GM23338 (cell line): ENCODE data around the gene SH3BP2. TPM values are rescaled to one million over a fixed set of nuclear protein-coding genes. Genes with fewer than 3 reads are reported as not detected.

ENCODE experiments used
- ATAC-seq: fragments of 200-7000 bp; cut with Tn5 transposase; 3 replicates; pipeline ENCODE4 v1.9.1; 2020
- DNase-seq: peaks from one replicate; pipeline ENCODE4 v3.0.0-alpha.2; 2015; ENCODE audit warnings: low spot score
- H2AFZ ChIP-seq: fragments of 200-600 bp; sonication (generic); 2 replicates; pipeline ENCODE4 v1.8.0; 2016; ENCODE audit warnings: antibody characterized with exemption, mild to moderate bottlenecking, moderate library complexity
- H3F3A ChIP-seq: fragments of 200-600 bp; sonication (generic); replicated peaks from 2 replicates; pipeline ENCODE4 v1.8.0; 2017; ENCODE audit warnings: antibody characterized with exemption, mixed run types, low read depth
- H3K27ac ChIP-seq: fragments of 200-600 bp; sonication (generic); 2 replicates; pipeline ENCODE4 v1.6.1; 2016; ENCODE audit warnings: low read depth
- H3K27me3 ChIP-seq: fragments of 200-600 bp; sonication (generic); 2 replicates; pipeline ENCODE4 v1.8.0; 2016; ENCODE audit warnings: mild to moderate bottlenecking, mixed run types, moderate library complexity; ENCODE audit not compliant: insufficient read depth
- H3K36me3 ChIP-seq: fragments of 200-600 bp; sonication (generic); 2 replicates; pipeline ENCODE4 v1.8.0; 2016; ENCODE audit warnings: mild to moderate bottlenecking; ENCODE audit not compliant: insufficient read depth
- H3K4me1 ChIP-seq: fragments of 200-600 bp; sonication (generic); 2 replicates; pipeline ENCODE4 v1.8.0; 2016; ENCODE audit warnings: mild to moderate bottlenecking, moderate library complexity; ENCODE audit not compliant: insufficient read depth
- H3K4me2 ChIP-seq: fragments of 200-600 bp; sonication (generic); 2 replicates; pipeline ENCODE4 v1.7.1; 2017; ENCODE audit warnings: mixed run types
- H3K4me3 ChIP-seq: fragments of 200-600 bp; sonication (generic); 2 replicates; pipeline ENCODE4 v1.6.1; 2016; ENCODE audit warnings: mixed run types
- H3K79me2 ChIP-seq: fragments of 200-600 bp; sonication (generic); replicated peaks from 2 replicates; pipeline ENCODE4 v1.8.0; 2017; ENCODE audit warnings: mild to moderate bottlenecking; ENCODE audit not compliant: insufficient read depth
- H3K9me2 ChIP-seq: fragments of 200-600 bp; sonication (generic); 2 replicates; pipeline ENCODE4 v1.8.0; 2017; ENCODE audit not compliant: insufficient read depth
- H4K20me1 ChIP-seq: fragments of 200-600 bp; sonication (generic); replicated peaks from 2 replicates; pipeline ENCODE4 v1.8.0; 2017; ENCODE audit warnings: mild to moderate bottlenecking; ENCODE audit not compliant: insufficient read depth
- H3K27ac Mint-ChIP-seq: 2 replicates; pipeline ENCODE4 v1.8.0; 2020; ENCODE audit warnings: inconsistent platforms, mild to moderate bottlenecking, moderate library complexity, mixed read lengths
- H3K27me3 Mint-ChIP-seq: 3 replicates; pipeline ENCODE4 v1.8.0; 2022; ENCODE audit warnings: low read depth, mild to moderate bottlenecking, moderate library complexity, mixed read lengths, inconsistent platforms; ENCODE audit not compliant: insufficient read depth, poor library complexity
- H3K36me3 Mint-ChIP-seq: 3 replicates; pipeline ENCODE4 v1.8.0; 2021; ENCODE audit warnings: low read depth, mild to moderate bottlenecking, inconsistent platforms, moderate library complexity, mixed read lengths
- H3K4me1 Mint-ChIP-seq: 3 replicates; pipeline ENCODE4 v1.8.0; 2020; ENCODE audit warnings: mild to moderate bottlenecking, inconsistent platforms, mixed read lengths
- H3K4me3 Mint-ChIP-seq: 3 replicates; pipeline ENCODE4 v1.8.0; 2021; ENCODE audit warnings: moderate library complexity, mild to moderate bottlenecking, inconsistent platforms, mixed read lengths
- H3K9me3 Mint-ChIP-seq: 3 replicates; pipeline ENCODE4 v1.8.0; 2020; ENCODE audit warnings: moderate library complexity, mild to moderate bottlenecking, inconsistent platforms, mixed read lengths
- EZH2 ChIP-seq: fragments of 200-600 bp; sonication (generic); IDR thresholded peaks from one replicate; pipeline ENCODE4 v1.8.0; 2017; ENCODE audit warnings: antibody characterized with exemption, mild to moderate bottlenecking, low read depth; ENCODE audit not compliant: unreplicated experiment
- EZH2phosphoT487 ChIP-seq: fragments of 200-600 bp; sonication (generic); IDR thresholded peaks from one replicate; pipeline ENCODE4 v1.8.1; 2018; ENCODE audit warnings: antibody characterized with exemption; ENCODE audit not compliant: unreplicated experiment
- JUNB ChIP-seq: IDR thresholded peaks from one replicate; pipeline ENCODE4 v1.6.1; 2016; ENCODE audit warnings: antibody characterized with exemption; ENCODE audit not compliant: unreplicated experiment
- NANOG ChIP-seq: IDR thresholded peaks from 2 replicates; pipeline ENCODE4 v1.6.1; 2016; ENCODE audit warnings: antibody characterized with exemption, borderline replicate concordance
- POLR2AphosphoS5 ChIP-seq: IDR thresholded peaks from 2 replicates; pipeline ENCODE4 v1.6.1; 2016; ENCODE audit warnings: antibody characterized with exemption, low read depth
- STAT1 ChIP-seq: IDR thresholded peaks from one replicate; pipeline ENCODE4 v1.6.1; 2016; ENCODE audit warnings: antibody characterized with exemption; ENCODE audit not compliant: unreplicated experiment
- ZNF331 ChIP-seq: fragments of 250-450 bp; sonication (Bioruptor Pico); IDR thresholded peaks from 2 replicates; pipeline ENCODE4 v1.5.0; 2020; ENCODE audit warnings: low read depth, mild to moderate bottlenecking, moderate library complexity
- polyA plus RNA-seq: library from polyadenylated mRNA; unstranded; fragments of >200 nt; fragmentation: Nextera tagmentation; extraction: Ambion mirVana; gene quantifications from 2 replicates; pipeline ENCODE4 v1.2.1, GENCODE V29; 2016
- total RNA-seq: library from RNA; depleted of rRNA; stranded (reverse); fragments of >200 nt; shearing (Covaris generic); gene quantifications from 2 replicates; pipeline ENCODE4 v1.2.3, GENCODE V29; 2014
- TF ChIP-seq, protein P1 (sequence below): fragments of 250-450 bp; sonication (Bioruptor Pico); IDR thresholded peaks from 2 replicates; pipeline ENCODE4 v1.5.0; 2020; ENCODE audit warnings: mild to moderate bottlenecking, moderate library complexity
- TF ChIP-seq, protein P2 (sequence below): IDR thresholded peaks from 2 replicates; pipeline ENCODE4 v1.6.1; 2016; ENCODE audit warnings: antibody characterized with exemption
- TF ChIP-seq, protein P3 (sequence below): IDR thresholded peaks from one replicate; pipeline ENCODE4 v1.6.1; 2018; ENCODE audit warnings: antibody characterized with exemption; ENCODE audit not compliant: unreplicated experiment

The SH3BP2 gene
- total and polyA plus RNA-seq, 2 experiments from 2014 or later: 15.2 to 43.9 TPM

DNA sequence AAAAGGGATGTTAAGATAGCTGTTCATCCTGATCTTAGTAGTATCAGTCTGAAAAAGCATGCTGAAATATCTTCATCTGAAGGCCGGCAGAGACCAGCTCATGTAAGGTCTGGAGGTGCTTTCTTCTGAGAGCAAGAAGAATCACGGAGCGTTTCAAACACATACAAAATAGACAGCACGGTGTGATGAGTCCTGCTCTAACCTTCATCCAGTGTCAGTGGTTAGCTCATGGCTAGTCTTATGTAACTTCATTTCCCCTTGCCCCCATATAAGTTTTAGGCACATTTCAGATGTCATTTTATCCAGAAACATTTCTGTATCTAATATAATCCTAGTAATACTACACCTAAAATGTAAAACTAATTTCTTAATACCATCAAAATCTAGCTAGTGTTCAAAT lies 78.6 kb downstream of the SH3BP2 start:
- Mint-ChIP-seq H3K36me3 (peaks cover 6% of the 10 kb centered on the region; the same call in 2 of the 3 replicates), H3K9me3 (no peaks in the 10 kb centered on the region), H3K4me1 (peaks cover 35% of the 10 kb centered on the region), H3K27ac (no peak overlapping the region), H3K4me3 (no peak overlapping the region), H3K27me3 (peaks cover 2% of the 10 kb centered on the region)
- peaks cover 98% of the 10 kb centered on the region for H3K79me2 ChIP-seq
- no peak overlapping the region for H3K4me2 ChIP-seq
- no peak overlapping the region for H2AFZ ChIP-seq
- H3F3A ChIP-seq: 0 out of 2 replicates have a peak, but pooled peaks cover 8% of the 10 kb centered on the region
- H3K4me3 ChIP-seq: no peak overlapping the region
- DNase-seq: no peak
- no peaks in the 10 kb centered on the region; the same call in 1 of the 2 replicates for H3K36me3 ChIP-seq
- no peak overlapping the region for H3K27ac ChIP-seq
- TF ChIP-seq EZH2: no peak
- ATAC-seq: no peak
- no peaks in the 10 kb centered on the region for H3K27me3 ChIP-seq
- H4K20me1 ChIP-seq: peaks cover 6% of the 10 kb centered on the region
- H3K4me1 ChIP-seq: peaks cover 44% of the 10 kb centered on the region
- no peaks in the 10 kb centered on the region for H3K9me2 ChIP-seq

DNA sequence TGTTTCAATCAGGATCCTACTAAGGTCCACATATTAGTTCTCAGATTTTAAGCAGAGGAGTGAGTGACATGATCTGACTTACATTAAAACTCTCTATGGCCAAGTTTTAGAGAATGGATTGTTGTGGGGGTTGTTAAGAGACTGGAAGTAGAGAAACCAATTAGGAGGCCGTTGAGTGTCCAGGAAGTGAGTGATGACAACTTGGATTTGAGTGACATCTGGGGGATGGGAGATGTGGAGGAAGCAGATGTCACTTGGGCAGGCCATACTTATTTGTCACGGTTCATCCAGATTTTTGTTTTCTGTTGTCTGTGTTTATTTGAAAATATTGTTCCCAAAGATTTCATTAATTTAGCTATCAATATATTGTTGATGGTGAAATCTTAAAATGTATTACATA lies 79.0 kb downstream of the SH3BP2 start:
- Mint-ChIP-seq H3K4me1 (peaks cover 32% of the 10 kb centered on the region), H3K4me3 (no peak overlapping the region), H3K9me3 (no peaks in the 10 kb centered on the region), H3K27me3 (peaks cover 2% of the 10 kb centered on the region), H3K27ac (no peak overlapping the region; the same call in 1 of the 2 replicates), H3K36me3 (peaks cover 7% of the 10 kb centered on the region)
- Histone ChIP-seq H3K4me1 (peaks cover 40% of the 10 kb centered on the region), H4K20me1 (peaks cover 6% of the 10 kb centered on the region), H3K36me3 (no peaks in the 10 kb centered on the region; the same call in 1 of the 2 replicates), H3K4me2 (no peak overlapping the region), H3K79me2 (peaks cover 94% of the 10 kb centered on the region), H3K27ac (no peak overlapping the region), H2AFZ (no peak overlapping the region), H3K4me3 (no peak overlapping the region), H3K27me3 (no peaks in the 10 kb centered on the region), H3K9me2 (no peaks in the 10 kb centered on the region), H3F3A (0 out of 2 replicates have a peak, but pooled peaks cover 8% of the 10 kb centered on the region)
- DNase-seq (no peak), ATAC-seq (no peak)
- TF ChIP-seq STAT1: no peak
- TF ChIP-seq NANOG: no peak
- TF ChIP-seq, protein P1, sequence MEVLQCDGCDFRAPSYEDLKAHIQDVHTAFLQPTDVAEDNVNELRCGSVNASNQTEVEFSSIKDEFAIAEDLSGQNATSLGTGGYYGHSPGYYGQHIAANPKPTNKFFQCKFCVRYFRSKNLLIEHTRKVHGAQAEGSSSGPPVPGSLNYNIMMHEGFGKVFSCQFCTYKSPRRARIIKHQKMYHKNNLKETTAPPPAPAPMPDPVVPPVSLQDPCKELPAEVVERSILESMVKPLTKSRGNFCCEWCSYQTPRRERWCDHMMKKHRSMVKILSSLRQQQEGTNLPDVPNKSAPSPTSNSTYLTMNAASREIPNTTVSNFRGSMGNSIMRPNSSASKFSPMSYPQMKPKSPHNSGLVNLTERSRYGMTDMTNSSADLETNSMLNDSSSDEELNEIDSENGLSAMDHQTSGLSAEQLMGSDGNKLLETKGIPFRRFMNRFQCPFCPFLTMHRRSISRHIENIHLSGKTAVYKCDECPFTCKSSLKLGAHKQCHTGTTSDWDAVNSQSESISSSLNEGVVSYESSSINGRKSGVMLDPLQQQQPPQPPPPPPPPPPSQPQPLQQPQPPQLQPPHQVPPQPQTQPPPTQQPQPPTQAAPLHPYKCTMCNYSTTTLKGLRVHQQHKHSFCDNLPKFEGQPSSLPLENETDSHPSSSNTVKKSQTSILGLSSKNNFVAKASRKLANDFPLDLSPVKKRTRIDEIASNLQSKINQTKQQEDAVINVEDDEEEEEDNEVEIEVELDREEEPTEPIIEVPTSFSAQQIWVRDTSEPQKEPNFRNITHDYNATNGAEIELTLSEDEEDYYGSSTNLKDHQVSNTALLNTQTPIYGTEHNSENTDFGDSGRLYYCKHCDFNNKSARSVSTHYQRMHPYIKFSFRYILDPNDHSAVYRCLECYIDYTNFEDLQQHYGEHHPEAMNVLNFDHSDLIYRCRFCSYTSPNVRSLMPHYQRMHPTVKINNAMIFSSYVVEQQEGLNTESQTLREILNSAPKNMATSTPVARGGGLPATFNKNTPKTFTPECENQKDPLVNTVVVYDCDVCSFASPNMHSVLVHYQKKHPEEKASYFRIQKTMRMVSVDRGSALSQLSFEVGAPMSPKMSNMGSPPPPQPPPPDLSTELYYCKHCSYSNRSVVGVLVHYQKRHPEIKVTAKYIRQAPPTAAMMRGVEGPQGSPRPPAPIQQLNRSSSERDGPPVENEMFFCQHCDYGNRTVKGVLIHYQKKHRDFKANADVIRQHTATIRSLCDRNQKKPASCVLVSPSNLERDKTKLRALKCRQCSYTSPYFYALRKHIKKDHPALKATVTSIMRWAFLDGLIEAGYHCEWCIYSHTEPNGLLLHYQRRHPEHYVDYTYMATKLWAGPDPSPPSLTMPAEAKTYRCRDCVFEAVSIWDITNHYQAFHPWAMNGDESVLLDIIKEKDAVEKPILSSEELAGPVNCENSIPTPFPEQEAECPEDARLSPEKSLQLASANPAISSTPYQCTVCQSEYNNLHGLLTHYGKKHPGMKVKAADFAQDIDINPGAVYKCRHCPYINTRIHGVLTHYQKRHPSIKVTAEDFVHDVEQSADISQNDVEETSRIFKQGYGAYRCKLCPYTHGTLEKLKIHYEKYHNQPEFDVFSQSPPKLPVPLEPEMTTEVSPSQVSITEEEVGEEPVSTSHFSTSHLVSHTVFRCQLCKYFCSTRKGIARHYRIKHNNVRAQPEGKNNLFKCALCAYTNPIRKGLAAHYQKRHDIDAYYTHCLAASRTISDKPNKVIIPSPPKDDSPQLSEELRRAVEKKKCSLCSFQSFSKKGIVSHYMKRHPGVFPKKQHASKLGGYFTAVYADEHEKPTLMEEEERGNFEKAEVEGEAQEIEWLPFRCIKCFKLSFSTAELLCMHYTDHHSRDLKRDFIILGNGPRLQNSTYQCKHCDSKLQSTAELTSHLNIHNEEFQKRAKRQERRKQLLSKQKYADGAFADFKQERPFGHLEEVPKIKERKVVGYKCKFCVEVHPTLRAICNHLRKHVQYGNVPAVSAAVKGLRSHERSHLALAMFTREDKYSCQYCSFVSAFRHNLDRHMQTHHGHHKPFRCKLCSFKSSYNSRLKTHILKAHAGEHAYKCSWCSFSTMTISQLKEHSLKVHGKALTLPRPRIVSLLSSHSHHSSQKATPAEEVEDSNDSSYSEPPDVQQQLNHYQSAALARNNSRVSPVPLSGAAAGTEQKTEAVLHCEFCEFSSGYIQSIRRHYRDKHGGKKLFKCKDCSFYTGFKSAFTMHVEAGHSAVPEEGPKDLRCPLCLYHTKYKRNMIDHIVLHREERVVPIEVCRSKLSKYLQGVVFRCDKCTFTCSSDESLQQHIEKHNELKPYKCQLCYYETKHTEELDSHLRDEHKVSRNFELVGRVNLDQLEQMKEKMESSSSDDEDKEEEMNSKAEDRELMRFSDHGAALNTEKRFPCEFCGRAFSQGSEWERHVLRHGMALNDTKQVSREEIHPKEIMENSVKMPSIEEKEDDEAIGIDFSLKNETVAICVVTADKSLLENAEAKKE: no peak
- no peak for TF ChIP-seq ZNF331 (CRISPR knock-in tag)
- no peak for TF ChIP-seq EZH2phosphoT487
- TF ChIP-seq, protein P2, sequence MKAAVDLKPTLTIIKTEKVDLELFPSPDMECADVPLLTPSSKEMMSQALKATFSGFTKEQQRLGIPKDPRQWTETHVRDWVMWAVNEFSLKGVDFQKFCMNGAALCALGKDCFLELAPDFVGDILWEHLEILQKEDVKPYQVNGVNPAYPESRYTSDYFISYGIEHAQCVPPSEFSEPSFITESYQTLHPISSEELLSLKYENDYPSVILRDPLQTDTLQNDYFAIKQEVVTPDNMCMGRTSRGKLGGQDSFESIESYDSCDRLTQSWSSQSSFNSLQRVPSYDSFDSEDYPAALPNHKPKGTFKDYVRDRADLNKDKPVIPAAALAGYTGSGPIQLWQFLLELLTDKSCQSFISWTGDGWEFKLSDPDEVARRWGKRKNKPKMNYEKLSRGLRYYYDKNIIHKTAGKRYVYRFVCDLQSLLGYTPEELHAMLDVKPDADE: no peak
- no peak for TF ChIP-seq POLR2AphosphoS5
- TF ChIP-seq JUNB: no peak
- TF ChIP-seq, protein P3, sequence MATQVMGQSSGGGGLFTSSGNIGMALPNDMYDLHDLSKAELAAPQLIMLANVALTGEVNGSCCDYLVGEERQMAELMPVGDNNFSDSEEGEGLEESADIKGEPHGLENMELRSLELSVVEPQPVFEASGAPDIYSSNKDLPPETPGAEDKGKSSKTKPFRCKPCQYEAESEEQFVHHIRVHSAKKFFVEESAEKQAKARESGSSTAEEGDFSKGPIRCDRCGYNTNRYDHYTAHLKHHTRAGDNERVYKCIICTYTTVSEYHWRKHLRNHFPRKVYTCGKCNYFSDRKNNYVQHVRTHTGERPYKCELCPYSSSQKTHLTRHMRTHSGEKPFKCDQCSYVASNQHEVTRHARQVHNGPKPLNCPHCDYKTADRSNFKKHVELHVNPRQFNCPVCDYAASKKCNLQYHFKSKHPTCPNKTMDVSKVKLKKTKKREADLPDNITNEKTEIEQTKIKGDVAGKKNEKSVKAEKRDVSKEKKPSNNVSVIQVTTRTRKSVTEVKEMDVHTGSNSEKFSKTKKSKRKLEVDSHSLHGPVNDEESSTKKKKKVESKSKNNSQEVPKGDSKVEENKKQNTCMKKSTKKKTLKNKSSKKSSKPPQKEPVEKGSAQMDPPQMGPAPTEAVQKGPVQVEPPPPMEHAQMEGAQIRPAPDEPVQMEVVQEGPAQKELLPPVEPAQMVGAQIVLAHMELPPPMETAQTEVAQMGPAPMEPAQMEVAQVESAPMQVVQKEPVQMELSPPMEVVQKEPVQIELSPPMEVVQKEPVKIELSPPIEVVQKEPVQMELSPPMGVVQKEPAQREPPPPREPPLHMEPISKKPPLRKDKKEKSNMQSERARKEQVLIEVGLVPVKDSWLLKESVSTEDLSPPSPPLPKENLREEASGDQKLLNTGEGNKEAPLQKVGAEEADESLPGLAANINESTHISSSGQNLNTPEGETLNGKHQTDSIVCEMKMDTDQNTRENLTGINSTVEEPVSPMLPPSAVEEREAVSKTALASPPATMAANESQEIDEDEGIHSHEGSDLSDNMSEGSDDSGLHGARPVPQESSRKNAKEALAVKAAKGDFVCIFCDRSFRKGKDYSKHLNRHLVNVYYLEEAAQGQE: no peak
- TF ChIP-seq EZH2: no peak
